T-cell (primary cell): Measurements from ENCODE around the gene FNBP1. TPM values are rescaled to one million over a fixed set of nuclear protein-coding genes. Genes with fewer than 3 reads are reported as not detected.
A peak's percentile ranks its signal among the peaks of the same experiment; 100 is the strongest.
"Not testable (repeated sequence)": the region's sequence is repeated elsewhere in the genome, so short reads cannot be mapped to it uniquely, and the experiment has no call there.

Experiments
- ATAC-seq, 4 experiments: fragments of 200-7000 bp in 3 of 4; fragments of 150-1000 bp in 1 of 4; cut with Tn5 transposase; replicated peaks in 1 of 4; 1 replicate in 3 of 4; 2 replicates in 1 of 4; pipeline ENCODE4 v1.10.0; 2021; ENCODE audit warnings: moderate library complexity in 3 of 4, mild to moderate bottlenecking in 2 of 4, moderate number of reproducible peaks in 1 of 4
- CTCF ChIA-PET, 2 donors: fragments of 300-600 bp; sonication (Branson Sonifier 250); formaldehyde crosslinking; loops; one replicate each; lab custom pipeline; 2022; ENCODE audit warnings: antibody characterized with exemption in 2 of 2; lab: Charles Lee
- POLR2A ChIA-PET, 2 donors: fragments of 300-600 bp; sonication (Branson Sonifier 250); formaldehyde crosslinking; loops; one replicate each; lab custom pipeline; 2022; ENCODE audit warnings: antibody characterized with exemption in 2 of 2; lab: Charles Lee
- DNase-seq, 35 experiments: peaks; one replicate each; pipeline versions ENCODE4 v3.0.0 to v3.0.0-alpha.2; 2013 to 2023
- H3K27ac ChIP-seq: one replicate; pipeline ENCODE4 v1.5.1; 2013; ENCODE audit warnings: low read length
- H3K27me3 ChIP-seq, 2 experiments: replicated peaks in 1 of 2; 1 replicate in 1 of 2; 2 replicates in 1 of 2; pipeline versions ENCODE4 v1.6.1 to v1.7.0; 2013; ENCODE audit warnings: low read length in 1 of 2, mixed read lengths in 1 of 2; ENCODE audit not compliant: control insufficient read depth in 2 of 2, insufficient read depth in 2 of 2; ENCODE audit errors: extremely low read depth in 1 of 2
- H3K36me3 ChIP-seq, 2 donors: 1 replicate in 1 of 2; 2 replicates in 1 of 2; pipeline versions ENCODE4 v1.6.1 to v1.7.0; 2013; ENCODE audit warnings: low read length in 1 of 2; ENCODE audit not compliant: control insufficient read depth in 2 of 2, insufficient read depth in 1 of 2; ENCODE audit errors: extremely low read depth in 1 of 2
- H3K4me1 ChIP-seq, 2 experiments: 1 replicate in 1 of 2; 2 replicates in 1 of 2; pipeline versions ENCODE4 v1.6.1 to v1.7.0; 2013; ENCODE audit warnings: low read length in 2 of 2, mixed read lengths in 1 of 2; ENCODE audit not compliant: insufficient read depth in 2 of 2, control insufficient read depth in 1 of 2; ENCODE audit errors: extremely low read depth in 1 of 2
- H3K4me3 ChIP-seq, 2 donors: 1 replicate in 1 of 2; 2 replicates in 1 of 2; pipeline versions ENCODE4 v1.5.1 to v1.7.0; 2013; ENCODE audit warnings: mild to moderate bottlenecking in 2 of 2, low read length in 1 of 2, moderate library complexity in 1 of 2; ENCODE audit not compliant: control insufficient read depth in 1 of 2; ENCODE audit errors: extremely low read depth in 1 of 2
- H3K9me3 ChIP-seq: 2 replicates; pipeline ENCODE4 v1.7.0; 2013
- H3K27ac Mint-ChIP-seq, 2 donors: one replicate each; pipeline ENCODE4 v1.8.0; 2020 to 2021; ENCODE audit warnings: mild to moderate bottlenecking in 2 of 2, mixed read lengths in 2 of 2
- H3K27me3 Mint-ChIP-seq, 2 donors: one replicate each; pipeline ENCODE4 v1.8.0; 2021 to 2022; ENCODE audit warnings: mixed read lengths in 2 of 2
- H3K36me3 Mint-ChIP-seq: one replicate; pipeline ENCODE4 v1.8.0; 2021; ENCODE audit warnings: mixed read lengths
- H3K4me1 Mint-ChIP-seq, 3 donors: one replicate each; pipeline ENCODE4 v1.8.0; 2020 to 2022; ENCODE audit warnings: mixed read lengths in 3 of 3, mild to moderate bottlenecking in 1 of 3
- H3K4me3 Mint-ChIP-seq, 3 donors: one replicate each; pipeline ENCODE4 v1.8.0; 2020 to 2022; ENCODE audit warnings: mild to moderate bottlenecking in 3 of 3, mixed read lengths in 3 of 3, moderate library complexity in 3 of 3
- H3K9me3 Mint-ChIP-seq, 3 donors: one replicate each; pipeline ENCODE4 v1.8.0; 2020 to 2022; ENCODE audit warnings: mixed read lengths in 3 of 3
- WGBS: methylation state at CpG from one replicate; pipeline ENCODE4 v1.1.5; 2013; ENCODE audit warnings: missing lambda C conversion rate; ENCODE audit not compliant: insufficient coverage; 5-methylcytosine and 5-hydroxymethylcytosine counted together
- total RNA-seq, 35 experiments: library from RNA in 6 of 35; stranded (reverse) in 6 of 35; fragments of 120-200 nt in 1 of 35; gene quantifications; one replicate each; pipeline versions ENCODE4 v1.2.1 to v1.2.4 and lab custom pipeline; 2013 to 2026

FNBP1 gene
- total RNA-seq, 5 donors from 2014 or later (not counting 1 experiment from before 2014, with no cell fraction given) = 166 to 211 (median 182) TPM

GRCh38 chr9:129948626-129949025 lies 94.4 kb downstream of the FNBP1 start:
- Mint-ChIP-seq H3K36me3 (peaks cover 44% of the 10 kb centered on the region), H3K27ac (peak overlapping the region in 1 of 2 donors; percentile 40), H3K4me1 (peaks cover 54 to 62% (median 54%) of the 10 kb centered on the region in 3 donors)
- H3K27ac ChIP-seq, H3K4me3 Mint-ChIP-seq, H3K27me3 ChIP-seq, H3K9me3 ChIP-seq, ATAC-seq, H3K4me3 ChIP-seq, DNase-seq, H3K27me3 Mint-ChIP-seq, CTCF ChIA-PET, H3K9me3 Mint-ChIP-seq: not testable (repeated sequence)
- H3K4me1 ChIP-seq = peaks cover 21 to 30% of the 10 kb centered on the region in 2 experiments
- 96% methylated on average over 4 of the region's 7 CpGs for whole genome bisulfite sequencing
- H3K36me3 ChIP-seq = peaks cover 0 to 43% of the 10 kb centered on the region in 2 donors
- POLR2A ChIA-PET = interaction anchor here (0.5 to 1.4 kb wide), 5 partner anchors 8 to 111 kb away, joined by 3 to 4 read pairs (median 3); no protein-coding TSS in a partner anchor

DNA sequence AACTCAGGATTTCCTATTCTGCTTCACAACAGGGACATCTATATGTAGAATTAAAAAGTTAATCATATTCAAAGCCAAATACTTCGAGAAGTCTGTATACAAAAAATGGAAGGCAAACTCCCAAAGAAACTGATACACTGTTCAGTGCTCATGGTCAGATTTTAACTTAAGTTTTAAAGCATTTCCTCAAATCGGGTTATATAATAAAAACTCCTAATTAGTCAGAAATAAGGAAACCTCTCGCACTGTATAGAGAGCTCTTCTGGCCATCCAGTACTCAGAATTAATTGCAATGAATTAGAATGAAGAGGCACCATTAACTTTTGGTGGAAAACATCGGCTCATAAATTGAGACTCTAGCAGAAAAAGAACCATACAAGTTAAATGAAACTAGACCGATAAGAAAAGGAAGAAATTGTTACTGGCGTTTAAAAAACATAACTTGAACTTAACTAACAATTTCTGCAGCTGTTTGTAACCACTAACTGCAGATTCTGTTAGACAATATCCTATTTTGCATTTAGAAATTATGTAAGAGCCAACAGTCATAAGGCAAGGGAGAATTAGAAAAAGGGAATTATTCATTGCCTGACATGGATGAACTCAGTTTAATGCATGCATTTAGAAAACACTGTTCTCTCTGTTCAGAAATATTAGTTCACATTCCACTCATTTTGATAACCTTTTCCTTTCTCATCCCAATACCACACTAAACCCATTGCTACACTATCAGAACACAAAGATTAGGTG lies 96.6 kb downstream of the FNBP1 start:
- H3K4me3 ChIP-seq = no peak overlapping the region
- peaks cover 8 to 44% of the 10 kb centered on the region in 2 donors for H3K36me3 ChIP-seq
- Mint-ChIP-seq H3K36me3 (peaks cover 50% of the 10 kb centered on the region), H3K9me3 (peaks cover 0 to 4% (median 0%) of the 10 kb centered on the region in 3 donors), H3K4me3 (peak overlapping the region in 2 of 3 donors; percentile 26 to 63), H3K27ac (peak overlapping the region; percentile 93 to 95), H3K4me1 (peaks cover 59 to 65% (median 64%) of the 10 kb centered on the region in 3 donors), H3K27me3 (no peaks in the 10 kb centered on the region)
- 20% methylated on average over 1 of the region's 6 CpGs for WGBS
- H3K4me1 ChIP-seq = peaks cover 30 to 31% of the 10 kb centered on the region in 2 experiments
- peak overlapping the region; percentile 88 for H3K27ac ChIP-seq
- ChIA-PET POLR2A (interaction anchor here in 1 of 2 donors (1.1 kb wide), 1 partner anchor 11 kb away, joined by 4 read pairs; no protein-coding TSS in a partner anchor), CTCF (no interaction called here)
- ATAC-seq (no peak), DNase-seq (no peak)
- H3K27me3 ChIP-seq = no peaks in the 10 kb centered on the region
- H3K9me3 ChIP-seq = no peaks in the 10 kb centered on the region

- H3K4me1 Mint-ChIP-seq = peaks cover 57 to 64% (median 61%) of the 10 kb centered on the region in 3 donors
- peak overlapping the region; percentile 35 to 63 (median 39) for H3K4me3 Mint-ChIP-seq
- peak overlapping the region; percentile 88 for H3K27ac ChIP-seq
- H3K27me3 ChIP-seq = no peaks in the 10 kb centered on the region
- POLR2A ChIA-PET = interaction anchor here in 1 of 2 donors (0.5 to 1.4 kb wide), 8 partner anchors 18 to 124 kb away, joined by 3 to 7 read pairs (median 4); no protein-coding TSS in a partner anchor
- 0% methylated on average over 1 of the region's 3 CpGs for WGBS
- peaks cover 10 to 41% of the 10 kb centered on the region in 2 donors for H3K36me3 ChIP-seq
- peaks cover 0 to 4% (median 0%) of the 10 kb centered on the region in 3 donors for H3K9me3 Mint-ChIP-seq
- no peaks in the 10 kb centered on the region for H3K27me3 Mint-ChIP-seq
- CTCF ChIA-PET = interaction anchor here in 1 of 2 donors (0.7 to 1.5 kb wide), 6 partner anchors 9 to 101 kb away, joined by 3 to 9 read pairs (median 4); no protein-coding TSS in a partner anchor
- H3K4me3 ChIP-seq = no peak overlapping the region
- H3K9me3 ChIP-seq = no peaks in the 10 kb centered on the region
- H3K4me1 ChIP-seq = peaks cover 30 to 31% of the 10 kb centered on the region in 2 experiments
- ATAC-seq (peak; percentile 61 to 72 (median 68)), DNase-seq (peak in 1 of 35 experiments; percentile 65)
- H3K27ac Mint-ChIP-seq = peak overlapping the region; percentile 93 to 95
- peaks cover 53% of the 10 kb centered on the region for H3K36me3 Mint-ChIP-seq
Measured at GRCh38 chr9:129945314-129945713, 97.7 kb downstream of the FNBP1 start.

DNA sequence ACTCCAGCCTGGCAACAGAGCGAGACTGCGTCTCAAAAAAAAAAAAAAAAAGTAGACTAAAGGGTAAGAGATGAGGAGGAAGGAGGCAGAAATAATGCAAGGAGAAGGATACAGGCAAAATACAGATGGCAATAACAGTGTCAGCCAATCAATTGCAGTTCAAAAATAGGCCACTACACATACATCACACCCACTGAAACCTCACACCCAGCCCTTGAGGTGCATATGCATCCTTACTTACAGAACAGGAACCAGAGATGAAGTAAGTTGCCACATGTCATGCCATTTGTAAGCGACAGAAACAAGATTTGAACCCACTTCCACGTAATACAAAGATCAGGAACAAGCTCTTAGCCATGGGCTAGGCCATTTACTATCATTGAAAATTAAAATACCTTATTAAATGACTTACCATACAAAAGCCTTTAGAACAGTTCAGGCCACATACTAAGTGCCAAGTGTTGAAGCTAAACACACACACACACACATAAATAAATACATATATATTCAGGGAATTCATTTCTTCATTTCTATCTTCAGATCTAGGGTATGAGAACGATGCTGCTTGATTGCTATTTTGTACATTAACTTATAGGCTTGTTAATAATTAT lies 98.4 kb downstream of the FNBP1 start:
- DNase-seq = peak in 33 of 35 experiments; percentile 37 to 84 (median 57)
- ATAC-seq = peak; percentile 80 to 91 (median 86)
- no peak overlapping the region for H3K4me3 ChIP-seq
- no peaks in the 10 kb centered on the region for H3K9me3 ChIP-seq
- Mint-ChIP-seq H3K4me1 (peaks cover 54 to 62% (median 62%) of the 10 kb centered on the region in 3 donors), H3K9me3 (peaks cover 0 to 4% (median 0%) of the 10 kb centered on the region in 3 donors), H3K27ac (peak overlapping the region; percentile 79 to 96), H3K4me3 (peak overlapping the region in 2 of 3 donors; percentile 29 to 63), H3K27me3 (no peaks in the 10 kb centered on the region), H3K36me3 (peaks cover 53% of the 10 kb centered on the region)
- ChIA-PET CTCF (interaction anchor here in 1 of 2 donors (0.7 to 1.5 kb wide), 8 partner anchors 10 to 138 kb away, joined by 3 to 9 read pairs (median 3); no protein-coding TSS in a partner anchor), POLR2A (interaction anchor here (0.5 to 1.4 kb wide), 6 partner anchors 50 to 812 kb away, joined by 3 to 7 read pairs (median 6); no protein-coding TSS in a partner anchor)
- peaks cover 33 to 36% of the 10 kb centered on the region in 2 experiments for H3K4me1 ChIP-seq
- H3K27me3 ChIP-seq = no peaks in the 10 kb centered on the region
- H3K36me3 ChIP-seq = peaks cover 10 to 38% of the 10 kb centered on the region in 2 donors
- H3K27ac ChIP-seq = peak overlapping the region; percentile 88
- WGBS = 0% methylated on average over 2 of the region's 5 CpGs

DNA sequence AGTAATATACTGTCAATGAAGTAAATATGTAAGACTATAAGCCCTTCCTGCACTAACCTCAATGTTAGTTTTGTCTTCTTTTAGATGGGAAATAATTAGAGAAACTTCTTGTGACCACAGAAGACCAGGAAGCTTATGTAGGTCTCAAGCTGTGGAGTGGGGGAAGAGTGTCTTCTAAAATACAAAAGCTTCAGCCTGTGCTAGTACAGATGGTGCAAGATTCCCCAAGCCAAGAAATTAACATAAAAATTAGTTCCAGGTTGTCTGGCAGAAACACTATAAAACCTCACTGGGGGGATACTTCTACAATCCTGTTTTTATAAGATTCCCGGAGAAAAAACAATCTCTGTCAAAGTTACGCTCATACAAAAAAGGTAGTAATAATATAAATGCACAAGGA lies 103.6 kb downstream of the FNBP1 start:
- POLR2A ChIA-PET = interaction anchor here (0.6 to 0.7 kb wide), 4 partner anchors 14 to 980 kb away, joined by 3 read pairs; no protein-coding TSS in a partner anchor
- H3K9me3 Mint-ChIP-seq = peaks cover 0 to 4% (median 0%) of the 10 kb centered on the region in 3 donors

More for the DNA sequence above, 103.6 kb downstream of the FNBP1 start:
- Mint-ChIP-seq H3K36me3 (peaks cover 38% of the 10 kb centered on the region), H3K4me3 (peak overlapping the region in 1 of 3 donors; percentile 42), H3K27me3 (no peaks in the 10 kb centered on the region), H3K4me1 (peaks cover 43 to 59% (median 59%) of the 10 kb centered on the region in 3 donors), H3K27ac (peak overlapping the region; percentile 87 to 92)
- Histone ChIP-seq H3K27me3 (no peaks in the 10 kb centered on the region), H3K4me3 (no peak overlapping the region), H3K4me1 (peaks cover 13 to 44% of the 10 kb centered on the region in 2 experiments), H3K27ac (peak overlapping the region; percentile 11), H3K9me3 (no peaks in the 10 kb centered on the region), H3K36me3 (peaks cover 10 to 31% of the 10 kb centered on the region in 2 donors)
- CTCF ChIA-PET = interaction anchor here in 1 of 2 donors (0.6 kb wide), 2 partner anchors 16 to 105 kb away, joined by 3 to 8 read pairs; no protein-coding TSS in a partner anchor
- ATAC-seq (no peak), DNase-seq (no peak)
- no CpG with 5 or more reads among the region's 2 CpGs for WGBS
